A673 (cell line): ENCODE results near the gene SEBOX. TPM values are rescaled to one million over a fixed set of nuclear protein-coding genes. Genes with fewer than 3 reads are reported as not detected.

Source experiments
- Bru-seq: library from RNA; stranded (reverse); fragments of 400-500 nt; gene quantifications from one replicate; lab custom pipeline; 2021; lab: Mats Ljungman, UMichigan
- BruChase-seq, 2 experiments: library from RNA; stranded (reverse); fragments of 400-500 nt; gene quantifications; one replicate each; lab custom pipeline; 2021; lab: Mats Ljungman, UMichigan
- BruUV-seq: library from RNA; stranded (reverse); fragments of 400-500 nt; replicated peaks from 2 replicates; lab custom pipeline; 2021; lab: Mats Ljungman, UMichigan
- CTCF ChIA-PET: fragments of 300-600 bp; sonication (Branson Sonifier 250); formaldehyde crosslinking; loops from one replicate; lab custom pipeline; 2022; ENCODE audit warnings: antibody characterized with exemption; lab: Charles Lee
- POLR2A ChIA-PET: fragments of 300-600 bp; sonication (Branson Sonifier 250); formaldehyde crosslinking; loops from one replicate; lab custom pipeline; 2022; ENCODE audit warnings: antibody characterized with exemption; ENCODE audit not compliant: low non-redundant PET; lab: Charles Lee
- DNase-seq: peaks from one replicate; pipeline ENCODE4 v3.0.0-alpha.2; 2015; ENCODE audit warnings: low spot score
- H3K27ac ChIP-seq: fragments of 200-600 bp; sonication (generic); 2 replicates; pipeline ENCODE4 v1.5.1; 2016; ENCODE audit warnings: mixed run types, low read depth, mild to moderate bottlenecking, mixed read lengths, antibody characterized with exemption, low read length; ENCODE audit not compliant: poor library complexity, severe bottlenecking
- H3K27me3 ChIP-seq: fragments of 200-600 bp; sonication (generic); replicated peaks from 2 replicates; pipeline ENCODE4 v1.6.1; 2017; ENCODE audit warnings: mixed run types, low read depth, mild to moderate bottlenecking, mixed read lengths, antibody characterized with exemption, low read length; ENCODE audit not compliant: insufficient read depth, poor library complexity
- H3K36me3 ChIP-seq: fragments of 200-600 bp; sonication (generic); 2 replicates; pipeline ENCODE4 v1.6.1; 2016; ENCODE audit warnings: mixed run types, mild to moderate bottlenecking, mixed read lengths, antibody characterized with exemption, low read length; ENCODE audit not compliant: insufficient read depth, poor library complexity, severe bottlenecking
- H3K4me1 ChIP-seq: fragments of 200-600 bp; sonication (generic); 2 replicates; pipeline ENCODE4 v1.6.1; 2017; ENCODE audit warnings: mixed run types, mild to moderate bottlenecking, mixed read lengths, antibody characterized with exemption, low read length; ENCODE audit not compliant: insufficient read depth, poor library complexity, severe bottlenecking
- H3K4me3 ChIP-seq: fragments of 200-600 bp; sonication (generic); 2 replicates; pipeline ENCODE4 v1.5.1; 2016; ENCODE audit warnings: low read depth, mixed run types, mild to moderate bottlenecking, mixed read lengths, low read length; ENCODE audit not compliant: poor library complexity, severe bottlenecking
- H3K9me3 ChIP-seq: fragments of 200-600 bp; sonication (generic); 2 replicates; pipeline ENCODE4 v1.6.1; 2016; ENCODE audit warnings: mixed run types, low read depth, mild to moderate bottlenecking, mixed read lengths, antibody characterized with exemption, low read length; ENCODE audit not compliant: poor library complexity, severe bottlenecking
- CTCF ChIP-seq: fragments of 300-800, 200-600 bp; sonication (generic); conservative IDR thresholded peaks from 2 replicates; pipeline ENCODE4 v1.5.1; 2017; ENCODE audit warnings: low read depth, mild to moderate bottlenecking, antibody characterized with exemption, low read length, moderate library complexity, mixed read lengths
- EZH2 ChIP-seq: fragments of 200-600 bp; sonication (generic); IDR thresholded peaks from 2 replicates; pipeline ENCODE4 v1.6.1; 2017; ENCODE audit warnings: borderline replicate concordance, low read depth, mild to moderate bottlenecking, mixed read lengths, antibody characterized with exemption, low read length; ENCODE audit not compliant: poor library complexity, severe bottlenecking
- intact Hi-C: fragments of 100-400 bp; cut with micrococcal nuclease; formaldehyde crosslinking; loops from one replicate; pipeline ENCODE4 v1.10.0; 2022; ENCODE audit not compliant: unreplicated experiment
- long read RNA-seq: library from polyadenylated mRNA; stranded (forward); transcript quantifications from one replicate; pipeline ENCODE4 v2.0.0, GENCODE V29; 2022
- total RNA-seq: library from RNA; stranded (reverse); gene quantifications from 2 replicates; pipeline ENCODE4 v1.2.3, GENCODE V29; 2021

The SEBOX gene
- not detected in 2 replicates for total RNA-seq
- Bru-seq, nascent RNA: not detected
- BruChase-seq, experiment 1, labeled RNA remaining after a 2-hour chase: not detected
- BruChase-seq, experiment 2, labeled RNA remaining after a 6-hour chase: not detected
- long read RNA-seq: 0 reads

- ChIA-PET CTCF (no interaction called here), POLR2A (no interaction called here)
- BruUV-seq: no TSS peak
- intact Hi-C loops: no loop called here
- Histone ChIP-seq H3K27me3 (no peaks in the 10 kb centered on the region), H3K4me3 (no peak within 1 kb of the TSS), H3K4me1 (no peaks in the 10 kb centered on the region), H3K27ac (no peak within 1 kb of the TSS), H3K9me3 (no peaks in the 10 kb centered on the region), H3K36me3 (peaks cover 24% of the 10 kb centered on the region)
- TF ChIP-seq EZH2: no peak
- no peak for TF ChIP-seq CTCF
- DNase-seq: no peak
Observed at GRCh38 chr17:28364665-28365363, at the start of gene SEBOX. TSS of gene SEBOX (minus strand) at chr17:28365199. CDS start at chr17:28365151, 48 bp downstream.

GRCh38 chr17:28413804-28414203 lies 48.8 kb upstream of the SEBOX start:
- no TSS peak for BruUV-seq
- Histone ChIP-seq H3K27me3 (no peaks in the 10 kb centered on the region), H3K4me1 (no peaks in the 10 kb centered on the region), H3K36me3 (no peaks in the 10 kb centered on the region), H3K4me3 (no peak overlapping the region), H3K27ac (no peak overlapping the region), H3K9me3 (no peaks in the 10 kb centered on the region)
- DNase-seq: no peak
- TF ChIP-seq EZH2: no peak
- no peak for TF ChIP-seq CTCF
- ChIA-PET POLR2A (no interaction called here), CTCF (no interaction called here)
- intact Hi-C loops: no loop called here

GRCh38 chr17:28412099-28412498 lies 47.1 kb upstream of the SEBOX start:
- intact Hi-C loops: no loop called here
- POLR2A ChIA-PET: no interaction called here
- peaks cover 7% of the 10 kb centered on the region for H3K4me1 ChIP-seq
- no peaks in the 10 kb centered on the region for H3K9me3 ChIP-seq
- H3K36me3 ChIP-seq: no peaks in the 10 kb centered on the region
- no peak for DNase-seq
- CTCF ChIA-PET: no interaction called here
- no peak overlapping the region for H3K4me3 ChIP-seq
- H3K27ac ChIP-seq: no peak overlapping the region
- H3K27me3 ChIP-seq: no peaks in the 10 kb centered on the region
- BruUV-seq: no TSS peak
- no peak for TF ChIP-seq CTCF
- no peak for TF ChIP-seq EZH2
